Caco-2 (cell line): ENCODE results near the gene SPCS3. TPM values are rescaled to one million over a fixed set of nuclear protein-coding genes. Genes with fewer than 3 reads are reported as not detected.

Experiments used
- BruUV-seq: library from RNA; stranded (reverse); fragments of 400-500 nt; replicated peaks from 2 replicates; lab custom pipeline; 2021; lab: Mats Ljungman, UMichigan
- CTCF ChIA-PET: fragments of 300-600 bp; sonication (Branson Sonifier 250); formaldehyde crosslinking; loops from one replicate; lab custom pipeline; 2022; ENCODE audit warnings: antibody characterized with exemption; lab: Charles Lee
- POLR2A ChIA-PET: fragments of 300-600 bp; sonication (Branson Sonifier 250); formaldehyde crosslinking; loops from one replicate; lab custom pipeline; 2022; ENCODE audit warnings: antibody characterized with exemption; lab: Charles Lee
- DNase-seq, 2 experiments: peaks; one replicate each; pipeline versions ENCODE4 v3.0.0 to v3.0.0-alpha.2; 2020 to 2022
- H3K27me3 ChIP-seq: replicated peaks from 2 replicates; pipeline ENCODE4 v1.6.0; 2011; ENCODE audit warnings: low read length; ENCODE audit not compliant: control insufficient read depth, insufficient read depth
- H3K36me3 ChIP-seq: 2 replicates; pipeline ENCODE4 v1.5.1; 2011; ENCODE audit warnings: low read length; ENCODE audit not compliant: control insufficient read depth, insufficient read depth
- H3K4me1 ChIP-seq: fragments of 250-450 bp; sonication (Bioruptor Pico); 2 replicates; pipeline ENCODE4 v1.5.1; 2020; ENCODE audit warnings: mild to moderate bottlenecking
- H3K4me3 ChIP-seq: 2 replicates; pipeline ENCODE4 v1.5.1; 2011; ENCODE audit warnings: low read depth, mild to moderate bottlenecking, control low read depth, low read length
- H3K9me3 ChIP-seq: fragments of 250-450 bp; sonication (Bioruptor Pico); 2 replicates; pipeline ENCODE4 v1.5.1; 2020; ENCODE audit warnings: mild to moderate bottlenecking, moderate library complexity
- H3K27ac Mint-ChIP-seq: one replicate; pipeline ENCODE4 v1.8.0; 2022; ENCODE audit warnings: mixed read lengths; ENCODE audit not compliant: unreplicated experiment
- H3K27me3 Mint-ChIP-seq: one replicate; pipeline ENCODE4 v1.8.0; 2022; ENCODE audit warnings: mixed read lengths; ENCODE audit not compliant: insufficient read depth, unreplicated experiment
- H3K36me3 Mint-ChIP-seq: one replicate; pipeline ENCODE4 v1.8.0; 2022; ENCODE audit warnings: mild to moderate bottlenecking, mixed read lengths; ENCODE audit not compliant: insufficient read depth, unreplicated experiment
- H3K4me1 Mint-ChIP-seq: one replicate; pipeline ENCODE4 v1.8.0; 2022; ENCODE audit warnings: low read depth, mixed read lengths; ENCODE audit not compliant: unreplicated experiment
- H3K4me3 Mint-ChIP-seq: one replicate; pipeline ENCODE4 v1.8.0; 2022; ENCODE audit warnings: mild to moderate bottlenecking, moderate library complexity, mixed read lengths; ENCODE audit not compliant: unreplicated experiment
- H3K9me3 Mint-ChIP-seq: one replicate; pipeline ENCODE4 v1.8.0; 2022; ENCODE audit warnings: mixed read lengths; ENCODE audit not compliant: unreplicated experiment
- CTCF ChIP-seq, 2 experiments: fragments of 200-600 bp in 1 of 2; IDR thresholded peaks; 1 replicate in 1 of 2; 2 replicates in 1 of 2; pipeline versions ENCODE4 v1.5.1 to v1.8.0; 2011 to 2022; ENCODE audit warnings: antibody characterized with exemption in 1 of 2, control low read depth in 1 of 2, inconsistent platforms in 1 of 2, low read depth in 1 of 2, low read length in 1 of 2, mild to moderate bottlenecking in 1 of 2, moderate library complexity in 1 of 2; ENCODE audit not compliant: insufficient read depth in 1 of 2, severe bottlenecking in 1 of 2, unreplicated experiment in 1 of 2
- intact Hi-C: fragments of 100-400 bp; cut with micrococcal nuclease; formaldehyde crosslinking; loops from one replicate; pipeline ENCODE4 v1.10.0; 2022; ENCODE audit not compliant: unreplicated experiment
- total RNA-seq: library from RNA; stranded (reverse); gene quantifications from 2 replicates; pipeline ENCODE4 v1.2.3, GENCODE V29; 2022

Gene SPCS3
- total RNA-seq, 1 experiment from 2014 or later, result 56.2 TPM

DNA sequence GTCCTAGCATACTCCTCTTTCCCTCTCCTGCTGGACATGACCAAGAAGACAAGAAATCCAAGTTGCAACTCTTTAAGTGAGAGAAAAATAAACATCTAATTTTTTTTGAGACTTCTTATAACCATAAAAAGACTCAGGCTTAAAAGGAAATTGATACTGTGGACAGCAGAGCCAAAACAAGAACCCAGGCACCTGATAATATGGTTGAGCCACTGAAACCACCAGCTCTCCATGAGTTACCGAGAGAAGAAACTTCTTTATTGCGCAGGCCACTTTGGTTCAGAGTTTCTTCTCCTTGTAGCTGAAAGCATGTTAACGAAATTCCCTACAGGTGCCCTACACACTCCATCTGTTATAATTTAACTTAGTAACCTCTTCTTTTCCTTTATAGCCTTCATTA is 11.3 kb upstream of the SPCS3 start:
- Mint-ChIP-seq H3K36me3 (no peaks in the 10 kb centered on the region), H3K4me3 (no peak overlapping the region), H3K4me1 (peaks cover 7% of the 10 kb centered on the region), H3K27me3 (no peaks in the 10 kb centered on the region), H3K27ac (no peak overlapping the region), H3K9me3 (no peaks in the 10 kb centered on the region)
- intact Hi-C loops, result no loop called here
- no TSS peak for BruUV-seq
- no peak for TF ChIP-seq CTCF (IDR thresholded peaks at IDR 0.05; ENCODE audit: insufficient read depth in 1 of 2, low read depth in 1 of 2, low read length in 1 of 2, severe bottlenecking in 1 of 2, unreplicated experiment in 1 of 2)
- no peaks in the 10 kb centered on the region for H3K9me3 ChIP-seq
- CTCF ChIA-PET, result interaction anchor here (0.6 kb wide), 1 partner anchor 33 kb away, joined by 4 read pairs; no protein-coding TSS in a partner anchor
- no peak for DNase-seq
- POLR2A ChIA-PET, result interaction anchor here (0.6 kb wide), 1 partner anchor 57 kb away, joined by 3 read pairs; no protein-coding TSS in a partner anchor
- no peak overlapping the region for H3K4me3 ChIP-seq
- H3K36me3 ChIP-seq, result no peaks in the 10 kb centered on the region
- no peaks in the 10 kb centered on the region for H3K27me3 ChIP-seq
- peaks cover 14% of the 10 kb centered on the region; the same call in 1 of the 2 replicates for H3K4me1 ChIP-seq

DNA sequence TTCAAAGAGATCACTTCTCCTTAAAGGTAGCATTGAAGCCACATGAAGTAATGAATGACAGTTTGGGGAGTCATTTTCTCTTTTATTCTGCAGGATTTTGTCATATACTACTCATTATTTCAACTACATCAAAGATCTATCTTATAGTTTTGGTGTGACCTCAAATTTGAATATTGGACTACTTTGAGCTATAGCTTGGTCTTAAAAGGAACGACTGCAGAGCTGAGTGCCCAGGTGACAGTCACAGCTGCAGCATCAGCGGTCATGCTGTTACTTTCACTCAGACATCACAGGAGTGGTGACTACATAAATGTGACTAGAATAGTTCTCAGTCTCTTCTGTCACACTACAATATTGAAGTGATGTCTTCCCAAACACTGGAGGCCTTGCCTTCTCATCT is 10.7 kb upstream of the SPCS3 start:
- Mint-ChIP-seq H3K27ac (no peak overlapping the region), H3K4me3 (no peak overlapping the region), H3K9me3 (no peaks in the 10 kb centered on the region), H3K27me3 (no peaks in the 10 kb centered on the region), H3K36me3 (no peaks in the 10 kb centered on the region), H3K4me1 (peaks cover under 1% of the 10 kb centered on the region)
- H3K27me3 ChIP-seq, result no peaks in the 10 kb centered on the region
- no TSS peak for BruUV-seq
- H3K9me3 ChIP-seq, result no peaks in the 10 kb centered on the region
- peaks cover 16% of the 10 kb centered on the region; the same call in 1 of the 2 replicates for H3K4me1 ChIP-seq
- TF ChIP-seq CTCF (IDR thresholded peaks at IDR 0.05; ENCODE audit: insufficient read depth in 1 of 2, low read depth in 1 of 2, low read length in 1 of 2, severe bottlenecking in 1 of 2, unreplicated experiment in 1 of 2), result no peak
- no peak overlapping the region for H3K4me3 ChIP-seq
- intact Hi-C loops, result no loop called here
- ChIA-PET POLR2A (no interaction called here), CTCF (no interaction called here)
- H3K36me3 ChIP-seq, result no peaks in the 10 kb centered on the region
- no peak for DNase-seq

- no peaks in the 10 kb centered on the region for H3K9me3 Mint-ChIP-seq
- Histone ChIP-seq H3K27me3 (no peaks in the 10 kb centered on the region), H3K4me3 (no peak overlapping the region), H3K9me3 (no peaks in the 10 kb centered on the region), H3K36me3 (no peaks in the 10 kb centered on the region), H3K4me1 (0 out of 2 replicates have a peak, but pooled peaks cover 9% of the 10 kb centered on the region)
- intact Hi-C loops, result no loop called here
- H3K4me1 Mint-ChIP-seq, result no peaks in the 10 kb centered on the region
- CTCF ChIA-PET, result no interaction called here
- TF ChIP-seq CTCF (IDR thresholded peaks at IDR 0.05; ENCODE audit: insufficient read depth in 1 of 2, low read depth in 1 of 2, low read length in 1 of 2, severe bottlenecking in 1 of 2, unreplicated experiment in 1 of 2), result no peak
- H3K36me3 Mint-ChIP-seq, result no peaks in the 10 kb centered on the region
- no TSS peak for BruUV-seq
- H3K27ac Mint-ChIP-seq, result no peak overlapping the region
- no peak overlapping the region for H3K4me3 Mint-ChIP-seq
- POLR2A ChIA-PET, result no interaction called here
- H3K27me3 Mint-ChIP-seq, result no peaks in the 10 kb centered on the region
- DNase-seq, result no peak
Measured at GRCh38 chr4:176309772-176310171, 10.0 kb upstream of the SPCS3 start.
